ENCODE measurements around the gene MBIP. TPM values are rescaled to one million over a fixed set of nuclear protein-coding genes. Genes with fewer than 3 reads are reported as not detected.
"Not testable (repeated sequence)": the region's sequence is repeated elsewhere in the genome, so short reads cannot be mapped to it uniquely, and the experiment has no call there.

Gene MBIP
- total RNA-seq, 5 donors from 2014 or later (not counting 1 experiment from before 2014, with no cell fraction given), result 15.4 to 42.9 (median 17.8) TPM

DNA sequence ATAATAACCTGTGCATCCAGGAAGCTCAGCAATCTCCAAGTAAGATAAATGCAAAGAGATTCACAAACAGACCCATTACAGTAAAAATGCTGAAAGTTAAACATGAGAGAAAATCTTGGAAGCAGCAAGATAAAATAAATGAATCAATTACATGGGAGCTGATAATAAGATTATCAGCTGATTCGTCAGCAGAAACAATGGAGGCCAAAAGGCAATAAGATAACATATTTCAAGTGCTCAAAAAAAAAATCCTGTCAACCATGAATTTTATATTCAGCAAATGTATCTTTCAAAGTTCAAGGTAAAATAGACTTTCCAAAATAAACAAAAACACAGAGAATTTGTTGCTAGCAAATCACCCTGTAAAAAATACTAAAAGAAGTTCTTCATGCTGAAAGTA, 36.4 kb upstream of the MBIP start:
- Histone ChIP-seq H3K9me3 (no peaks in the 10 kb centered on the region), H3K27me3 (replicated peaks in 1 of 2; ENCODE audit: control insufficient read depth in 2 of 2, extremely low read depth in 1 of 2, insufficient read depth in 2 of 2, low read length in 1 of 2) (peaks cover 0 to 3% of the 10 kb centered on the region in 2 experiments), H3K27ac (ENCODE audit: low read length) (no peak overlapping the region), H3K4me3 (ENCODE audit: control insufficient read depth in 1 of 2, extremely low read depth in 1 of 2, low read length in 1 of 2) (no peak overlapping the region), H3K36me3 (ENCODE audit: control insufficient read depth in 2 of 2, extremely low read depth in 1 of 2, insufficient read depth in 1 of 2, low read length in 1 of 2) (no peaks in the 10 kb centered on the region), H3K4me1 (ENCODE audit: control insufficient read depth in 1 of 2, extremely low read depth in 1 of 2, insufficient read depth in 2 of 2, low read length in 2 of 2) (no peaks in the 10 kb centered on the region)
- no peak overlapping the region for H3K4me3 Mint-ChIP-seq
- ATAC-seq (replicated peaks in 1 of 4) (no peak), DNase-seq (no peak)
- H3K27me3 Mint-ChIP-seq, result peaks cover 6 to 10% of the 10 kb centered on the region in 2 donors
- ChIA-PET CTCF (no interaction called here), POLR2A (no interaction called here)
- peaks cover 13 to 26% (median 16%) of the 10 kb centered on the region in 3 donors for H3K9me3 Mint-ChIP-seq
- H3K27ac Mint-ChIP-seq, result no peak overlapping the region
- no peaks in the 10 kb centered on the region for H3K36me3 Mint-ChIP-seq
- H3K4me1 Mint-ChIP-seq, result no peaks in the 10 kb centered on the region
- no CpG with 5 or more reads among the region's 1 CpG for WGBS (ENCODE audit: insufficient coverage)

DNA sequence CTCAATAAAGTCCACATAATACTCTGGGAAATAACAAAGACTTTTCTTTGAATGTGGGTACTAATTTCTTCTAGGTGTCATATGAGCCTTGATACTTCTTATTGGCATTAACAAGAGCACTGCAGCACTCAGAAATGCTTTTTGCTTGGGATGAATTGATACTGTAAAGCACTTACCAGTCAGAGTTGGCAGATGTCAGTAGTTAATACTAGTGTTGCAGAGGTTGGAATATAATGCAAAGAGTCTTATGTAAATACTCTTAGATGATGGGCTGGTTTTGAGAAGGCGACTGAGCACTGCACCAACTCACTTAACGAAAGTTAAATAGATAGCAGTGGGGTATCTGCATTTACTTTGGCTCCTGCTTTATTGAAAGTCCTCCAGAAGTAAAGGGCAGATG, 25.6 kb upstream of the MBIP start:
- no peaks in the 10 kb centered on the region for H3K4me1 Mint-ChIP-seq

DNA sequence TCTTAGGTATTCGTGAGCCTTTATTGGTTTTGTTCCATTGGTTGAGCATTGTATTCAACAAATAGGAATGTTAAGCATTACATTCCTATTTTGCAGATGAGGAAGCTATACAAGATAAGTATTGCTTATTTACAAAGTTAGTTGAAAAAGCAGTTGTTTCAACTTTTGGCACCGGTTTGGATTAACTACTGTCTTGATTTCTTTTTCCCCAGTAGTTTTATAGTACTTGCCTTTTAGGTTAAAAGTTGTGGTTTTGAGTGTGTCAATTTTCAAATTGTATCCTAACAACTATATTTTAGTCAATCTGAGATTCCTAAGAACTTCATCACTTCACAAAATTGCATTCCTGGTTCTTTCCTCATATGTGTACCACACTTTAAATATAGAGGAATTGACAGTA, 23.8 kb upstream of the MBIP start:
- Histone ChIP-seq H3K27me3 (replicated peaks in 1 of 2; ENCODE audit: control insufficient read depth in 2 of 2, extremely low read depth in 1 of 2, insufficient read depth in 2 of 2, low read length in 1 of 2) (peaks cover 0 to 5% of the 10 kb centered on the region in 2 experiments), H3K4me3 (ENCODE audit: control insufficient read depth in 1 of 2, extremely low read depth in 1 of 2, low read length in 1 of 2) (no peak overlapping the region), H3K27ac (ENCODE audit: low read length) (no peak overlapping the region), H3K9me3 (no peaks in the 10 kb centered on the region), H3K4me1 (ENCODE audit: control insufficient read depth in 1 of 2, extremely low read depth in 1 of 2, insufficient read depth in 2 of 2, low read length in 2 of 2) (no peaks in the 10 kb centered on the region), H3K36me3 (ENCODE audit: control insufficient read depth in 2 of 2, extremely low read depth in 1 of 2, insufficient read depth in 1 of 2, low read length in 1 of 2) (no peaks in the 10 kb centered on the region)
- H3K4me1 Mint-ChIP-seq, result no peaks in the 10 kb centered on the region
- ATAC-seq (replicated peaks in 1 of 4), result no peak
- H3K27me3 Mint-ChIP-seq, result peaks cover 26 to 33% of the 10 kb centered on the region in 2 donors
- no CpG with 5 or more reads among the region's 2 CpGs for WGBS (ENCODE audit: insufficient coverage)
- no peaks in the 10 kb centered on the region for H3K9me3 Mint-ChIP-seq
- CTCF ChIA-PET, result interaction anchor here in 1 of 2 donors (0.7 kb wide), 1 partner anchor 29 kb away, joined by 3 read pairs; no protein-coding TSS in a partner anchor
- POLR2A ChIA-PET, result no interaction called here
- H3K27ac Mint-ChIP-seq, result no peak overlapping the region
- H3K4me3 Mint-ChIP-seq, result no peak overlapping the region
- no peak for DNase-seq
- H3K36me3 Mint-ChIP-seq, result no peaks in the 10 kb centered on the region

More for the DNA sequence above, 25.6 kb upstream of the MBIP start:
- DNase-seq (no peak), ATAC-seq (replicated peaks in 1 of 4) (no peak)
- CTCF ChIA-PET, result no interaction called here
- POLR2A ChIA-PET, result no interaction called here
- Histone ChIP-seq H3K27me3 (replicated peaks in 1 of 2; ENCODE audit: control insufficient read depth in 2 of 2, extremely low read depth in 1 of 2, insufficient read depth in 2 of 2, low read length in 1 of 2) (peaks cover 2 to 5% of the 10 kb centered on the region in 2 experiments), H3K4me1 (ENCODE audit: control insufficient read depth in 1 of 2, extremely low read depth in 1 of 2, insufficient read depth in 2 of 2, low read length in 2 of 2) (no peaks in the 10 kb centered on the region), H3K36me3 (ENCODE audit: control insufficient read depth in 2 of 2, extremely low read depth in 1 of 2, insufficient read depth in 1 of 2, low read length in 1 of 2) (no peaks in the 10 kb centered on the region), H3K9me3 (no peaks in the 10 kb centered on the region), H3K4me3 (ENCODE audit: control insufficient read depth in 1 of 2, extremely low read depth in 1 of 2, low read length in 1 of 2) (no peak overlapping the region), H3K27ac (ENCODE audit: low read length) (no peak overlapping the region)
- H3K9me3 Mint-ChIP-seq, result no peaks in the 10 kb centered on the region
- H3K4me3 Mint-ChIP-seq, result no peak overlapping the region
- peaks cover 25 to 33% of the 10 kb centered on the region in 2 donors for H3K27me3 Mint-ChIP-seq
- no CpG with 5 or more reads among the region's 2 CpGs for WGBS (ENCODE audit: insufficient coverage)
- H3K36me3 Mint-ChIP-seq, result no peaks in the 10 kb centered on the region
- H3K27ac Mint-ChIP-seq, result no peak overlapping the region

DNA sequence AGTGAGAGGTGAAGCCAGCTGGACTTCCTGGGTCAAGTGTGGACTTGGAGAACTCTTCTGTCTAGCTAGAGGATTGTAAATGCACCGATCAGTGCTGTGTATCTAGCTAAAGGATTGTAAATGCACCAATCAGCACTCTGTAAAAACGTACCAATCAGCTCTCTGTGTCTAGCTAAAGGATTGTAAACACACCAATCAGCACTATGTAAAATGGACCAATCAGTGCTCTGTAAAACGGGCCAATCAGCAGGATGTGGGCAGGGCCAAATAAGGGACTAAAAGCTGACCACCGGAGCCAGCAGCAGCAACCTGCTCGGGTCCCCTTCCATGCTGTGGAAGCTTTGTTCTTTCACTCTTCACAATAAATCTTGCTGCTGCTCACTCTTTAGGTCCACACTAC, 21.4 kb upstream of the MBIP start:
- H3K27ac Mint-ChIP-seq; H3K4me3 ChIP-seq (ENCODE audit: control insufficient read depth in 1 of 2, extremely low read depth in 1 of 2, low read length in 1 of 2); ATAC-seq (replicated peaks in 1 of 4); H3K4me1 Mint-ChIP-seq; H3K9me3 Mint-ChIP-seq; H3K4me3 Mint-ChIP-seq; H3K36me3 ChIP-seq (ENCODE audit: control insufficient read depth in 2 of 2, extremely low read depth in 1 of 2, insufficient read depth in 1 of 2, low read length in 1 of 2); H3K27ac ChIP-seq (ENCODE audit: low read length); CTCF ChIA-PET; DNase-seq; POLR2A ChIA-PET; H3K4me1 ChIP-seq (ENCODE audit: control insufficient read depth in 1 of 2, extremely low read depth in 1 of 2, insufficient read depth in 2 of 2, low read length in 2 of 2); H3K36me3 Mint-ChIP-seq; H3K27me3 ChIP-seq (replicated peaks in 1 of 2; ENCODE audit: control insufficient read depth in 2 of 2, extremely low read depth in 1 of 2, insufficient read depth in 2 of 2, low read length in 1 of 2); H3K9me3 ChIP-seq: not testable (repeated sequence)
- H3K27me3 Mint-ChIP-seq, result peaks cover 25 to 36% of the 10 kb centered on the region in 2 donors
- WGBS (ENCODE audit: insufficient coverage), result 76% methylated on average over 3 of the region's 5 CpGs

DNA sequence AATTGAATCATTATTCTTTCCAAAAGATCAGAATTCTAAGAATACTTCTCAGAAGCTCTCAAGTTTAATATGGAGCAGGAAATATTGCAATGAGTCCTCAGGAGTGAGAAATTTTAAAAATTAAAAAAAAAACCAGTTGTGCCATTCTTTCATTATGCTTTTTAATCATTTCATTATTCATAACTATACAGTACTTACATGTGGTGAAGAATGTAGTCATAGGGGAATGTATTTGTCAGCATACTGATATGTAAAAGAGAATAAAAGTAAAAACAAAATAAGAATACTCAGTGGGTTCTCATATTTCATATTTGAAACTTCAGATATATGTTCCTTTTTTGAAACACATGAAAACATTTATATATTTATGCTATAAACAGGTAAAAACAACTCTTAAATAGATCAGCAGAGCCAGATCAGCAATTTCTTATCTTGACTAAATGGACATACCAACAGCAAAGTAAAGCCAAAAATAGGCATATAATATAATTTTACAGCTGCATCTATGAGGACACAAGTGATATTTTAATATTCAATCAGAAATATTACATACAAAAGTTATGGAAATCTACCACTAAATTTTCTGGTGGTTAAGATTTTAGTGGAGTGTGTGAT, 19.9 kb upstream of the MBIP start:
- peaks cover 20 to 32% of the 10 kb centered on the region in 2 donors for H3K27me3 Mint-ChIP-seq

DNA sequence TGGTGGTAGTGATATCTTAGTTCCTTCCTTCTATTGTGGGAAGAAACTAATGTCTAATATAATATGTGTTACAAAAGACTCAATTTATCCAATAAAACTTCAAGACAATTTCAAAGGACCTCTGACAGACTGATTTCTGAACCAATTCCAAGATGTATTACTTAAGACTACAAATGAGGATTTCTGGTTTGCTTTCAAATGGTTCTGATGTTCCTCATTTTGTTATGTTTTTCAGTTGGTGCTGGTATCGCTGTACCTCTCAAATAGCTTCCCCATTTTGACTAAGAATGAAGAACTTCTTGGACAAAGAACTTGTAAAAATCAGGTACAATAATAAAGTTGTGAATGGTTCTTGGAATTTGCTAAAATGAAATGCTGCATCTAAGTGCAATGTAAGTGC, 19.4 kb upstream of the MBIP start:
- Histone ChIP-seq H3K36me3 (ENCODE audit: control insufficient read depth in 2 of 2, extremely low read depth in 1 of 2, insufficient read depth in 1 of 2, low read length in 1 of 2) (no peaks in the 10 kb centered on the region), H3K27me3 (replicated peaks in 1 of 2; ENCODE audit: control insufficient read depth in 2 of 2, extremely low read depth in 1 of 2, insufficient read depth in 2 of 2, low read length in 1 of 2) (peaks cover 0 to 5% of the 10 kb centered on the region in 2 experiments), H3K4me3 (ENCODE audit: control insufficient read depth in 1 of 2, extremely low read depth in 1 of 2, low read length in 1 of 2) (no peak overlapping the region), H3K9me3 (no peaks in the 10 kb centered on the region), H3K27ac (ENCODE audit: low read length) (no peak overlapping the region), H3K4me1 (ENCODE audit: control insufficient read depth in 1 of 2, extremely low read depth in 1 of 2, insufficient read depth in 2 of 2, low read length in 2 of 2) (no peaks in the 10 kb centered on the region)
- ATAC-seq (replicated peaks in 1 of 4), result no peak
- no peak for DNase-seq
- no peaks in the 10 kb centered on the region for H3K4me1 Mint-ChIP-seq
- peaks cover 21 to 36% of the 10 kb centered on the region in 2 donors for H3K27me3 Mint-ChIP-seq
- no peak overlapping the region for H3K27ac Mint-ChIP-seq
- H3K4me3 Mint-ChIP-seq, result no peak overlapping the region
- no CpG with 5 or more reads among the region's 1 CpG for WGBS (ENCODE audit: insufficient coverage)
- H3K36me3 Mint-ChIP-seq, result no peaks in the 10 kb centered on the region
- H3K9me3 Mint-ChIP-seq, result no peaks in the 10 kb centered on the region
- POLR2A ChIA-PET, result no interaction called here
- CTCF ChIA-PET, result no interaction called here

More for the DNA sequence above, 19.9 kb upstream of the MBIP start:
- H3K27me3 ChIP-seq (replicated peaks in 1 of 2; ENCODE audit: control insufficient read depth in 2 of 2, extremely low read depth in 1 of 2, insufficient read depth in 2 of 2, low read length in 1 of 2), result peaks cover 0 to 5% of the 10 kb centered on the region in 2 experiments
- Mint-ChIP-seq H3K4me1 (no peaks in the 10 kb centered on the region), H3K9me3 (no peaks in the 10 kb centered on the region), H3K4me3 (no peak overlapping the region), H3K36me3 (no peaks in the 10 kb centered on the region), H3K27ac (no peak overlapping the region)
- H3K4me3 ChIP-seq (ENCODE audit: control insufficient read depth in 1 of 2, extremely low read depth in 1 of 2, low read length in 1 of 2), result no peak overlapping the region
- no peaks in the 10 kb centered on the region for H3K4me1 ChIP-seq (ENCODE audit: control insufficient read depth in 1 of 2, extremely low read depth in 1 of 2, insufficient read depth in 2 of 2, low read length in 2 of 2)
- no peaks in the 10 kb centered on the region for H3K36me3 ChIP-seq (ENCODE audit: control insufficient read depth in 2 of 2, extremely low read depth in 1 of 2, insufficient read depth in 1 of 2, low read length in 1 of 2)
- no peaks in the 10 kb centered on the region for H3K9me3 ChIP-seq
- no peak overlapping the region for H3K27ac ChIP-seq (ENCODE audit: low read length)
- DNase-seq, result no peak
- ChIA-PET CTCF (no interaction called here), POLR2A (no interaction called here)
- ATAC-seq (replicated peaks in 1 of 4), result no peak

DNA sequence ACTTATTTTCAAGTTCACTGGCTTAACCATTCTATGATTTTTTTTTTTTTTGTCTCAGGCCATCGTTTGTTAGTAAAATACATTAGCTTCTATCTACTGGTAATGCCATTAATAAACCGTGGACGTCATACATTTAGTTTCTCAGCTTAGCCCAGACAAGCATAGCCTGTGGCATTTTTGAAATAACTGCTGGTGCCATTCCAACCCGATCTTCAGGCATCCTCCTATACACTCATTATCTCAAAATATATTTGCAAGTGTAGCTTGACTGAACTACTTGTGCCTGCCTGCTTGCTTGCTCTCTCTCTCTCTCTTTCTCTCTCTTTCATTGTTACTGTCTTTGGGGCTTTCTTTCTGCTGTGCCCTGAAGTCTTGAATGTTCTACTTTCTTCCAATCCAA, 12.7 kb upstream of the MBIP start:
- no peaks in the 10 kb centered on the region for H3K36me3 Mint-ChIP-seq
- peaks cover 23 to 34% of the 10 kb centered on the region in 2 donors for H3K27me3 Mint-ChIP-seq
- no peaks in the 10 kb centered on the region for H3K4me1 Mint-ChIP-seq
- no peak overlapping the region for H3K4me3 Mint-ChIP-seq
- H3K27me3 ChIP-seq (replicated peaks in 1 of 2; ENCODE audit: control insufficient read depth in 2 of 2, extremely low read depth in 1 of 2, insufficient read depth in 2 of 2, low read length in 1 of 2), result peaks cover 0 to 2% of the 10 kb centered on the region in 2 experiments
- CTCF ChIA-PET, result no interaction called here
- no peak overlapping the region for H3K4me3 ChIP-seq (ENCODE audit: control insufficient read depth in 1 of 2, extremely low read depth in 1 of 2, low read length in 1 of 2)
- no peak for ATAC-seq (replicated peaks in 1 of 4)
- DNase-seq, result no peak
- no peak overlapping the region for H3K27ac Mint-ChIP-seq
- POLR2A ChIA-PET, result no interaction called here
- no peaks in the 10 kb centered on the region for H3K9me3 Mint-ChIP-seq
- no peaks in the 10 kb centered on the region for H3K36me3 ChIP-seq (ENCODE audit: control insufficient read depth in 2 of 2, extremely low read depth in 1 of 2, insufficient read depth in 1 of 2, low read length in 1 of 2)
- no peaks in the 10 kb centered on the region for H3K9me3 ChIP-seq
- no peaks in the 10 kb centered on the region for H3K4me1 ChIP-seq (ENCODE audit: control insufficient read depth in 1 of 2, extremely low read depth in 1 of 2, insufficient read depth in 2 of 2, low read length in 2 of 2)
- 84% methylated on average over 3 of the region's 4 CpGs for WGBS (ENCODE audit: insufficient coverage)
- H3K27ac ChIP-seq (ENCODE audit: low read length), result no peak overlapping the region
